G401 (cell line): ENCODE results near the gene SEMA4F. TPM values are rescaled to one million over a fixed set of nuclear protein-coding genes. Genes with fewer than 3 reads are reported as not detected.
"Not testable (repeated sequence)": the region's sequence is repeated elsewhere in the genome, so short reads cannot be mapped to it uniquely, and the experiment has no call there.

Source experiments
- DNase-seq: peaks from one replicate; pipeline ENCODE4 v3.0.0-alpha.2; 2015; ENCODE audit warnings: low spot score
- in situ Hi-C: cut with HindIII; loops from 2 replicates; pipeline ENCODE4 v1.10.0; 2016; ENCODE audit warnings: low sequenced_read_pairs, mixed read lengths
- total RNA-seq: library from RNA; depleted of rRNA; stranded (reverse); fragments of >200 nt; shearing (Covaris generic); gene quantifications from 2 replicates; pipeline ENCODE4 v1.2.3, GENCODE V29; 2014; rRNA removed

SEMA4F gene
- 8.9 and 13.9 TPM in 2 replicates for total RNA-seq

GRCh38 chr2:74653985-74654882 is at the start of gene SEMA4F:
SEMA4F (plus strand) TSS chr2:74654247; CDS start chr2:74654377, 130 bp downstream.
- in situ Hi-C loops, result no loop called here
- peak; percentile 99 for DNase-seq

GRCh38 chr2:74606927-74607326 is 47.1 kb upstream of the SEMA4F start:
- no peak for DNase-seq
- in situ Hi-C loops, result no loop called here

- in situ Hi-C loops, result no loop called here
- no peak for DNase-seq
Observed at GRCh38 chr2:74617122-74617521, 36.9 kb upstream of the SEMA4F start.

- DNase-seq, result no peak
- in situ Hi-C loops, result no loop called here
Observed at GRCh38 chr2:74618410-74619083, 35.5 kb upstream of the SEMA4F start.

- in situ Hi-C loops, result no loop called here
- DNase-seq, result no peak
Observed at GRCh38 chr2:74619651-74620297, 34.3 kb upstream of the SEMA4F start.

- no peak for DNase-seq
- in situ Hi-C loops, result no loop called here
Observed at GRCh38 chr2:74620671-74621070, 33.4 kb upstream of the SEMA4F start.

GRCh38 chr2:74625658-74626425 is 28.2 kb upstream of the SEMA4F start:
- peak; percentile 1 for DNase-seq
- in situ Hi-C loops, result no loop called here

- in situ Hi-C loops, result no loop called here
- no peak for DNase-seq
Observed at GRCh38 chr2:74628538-74629105, 25.4 kb upstream of the SEMA4F start.

- in situ Hi-C loops, DNase-seq: not testable (repeated sequence)
Observed at GRCh38 chr2:74630454-74630853, 23.6 kb upstream of the SEMA4F start.

GRCh38 chr2:74632209-74632938 is 21.7 kb upstream of the SEMA4F start:
- DNase-seq, result peak; percentile 10
- in situ Hi-C loops, result no loop called here

GRCh38 chr2:74632939-74633312 is 21.1 kb upstream of the SEMA4F start:
- in situ Hi-C loops, result no loop called here
- DNase-seq, result no peak

- no peak for DNase-seq
- in situ Hi-C loops, result no loop called here
Observed at GRCh38 chr2:74639550-74639949, 14.5 kb upstream of the SEMA4F start.

- DNase-seq, result no peak
- in situ Hi-C loops, result no loop called here
Observed at GRCh38 chr2:74645344-74645743, 8.7 kb upstream of the SEMA4F start.

GRCh38 chr2:74646201-74646600 is 7.8 kb upstream of the SEMA4F start:
- no peak for DNase-seq
- in situ Hi-C loops, result no loop called here

GRCh38 chr2:74646834-74647482 is 7.1 kb upstream of the SEMA4F start:
- no peak for DNase-seq
- in situ Hi-C loops, result no loop called here

- DNase-seq, result no peak
- in situ Hi-C loops, result no loop called here
Observed at GRCh38 chr2:74648009-74648443, 6.0 kb upstream of the SEMA4F start, which contains the start of gene M1AP. M1AP (minus strand) TSS chr2:74648330; CDS start chr2:74640275, 8,055 bp downstream.

- in situ Hi-C loops, result no loop called here
- peak; percentile 7 for DNase-seq
Observed at GRCh38 chr2:74653589-74653984, 460 bp upstream of the SEMA4F start.

GRCh38 chr2:74655579-74655978 is 1.5 kb downstream of the SEMA4F start:
- DNase-seq, result no peak
- in situ Hi-C loops, result no loop called here
